GM12864 (cell line): ENCODE results near the gene TPD52L2.

Source experiments
- DNase-seq: peaks from one replicate; pipeline ENCODE4 v3.0.0-alpha.2; 2011; ENCODE audit warnings: low read depth
- H3K4me3 ChIP-seq: 2 replicates; pipeline ENCODE4 v1.5.1; 2011; ENCODE audit warnings: mild to moderate bottlenecking, low read depth, low read length, control low read depth
- TF ChIP-seq, protein P1 (sequence below): IDR thresholded peaks from 2 replicates; pipeline ENCODE4 v1.5.1; 2011; ENCODE audit warnings: low read depth, mild to moderate bottlenecking, moderate library complexity, low read length, control low read depth, inconsistent platforms; ENCODE audit errors: missing control alignments

TPD52L2 gene

DNA sequence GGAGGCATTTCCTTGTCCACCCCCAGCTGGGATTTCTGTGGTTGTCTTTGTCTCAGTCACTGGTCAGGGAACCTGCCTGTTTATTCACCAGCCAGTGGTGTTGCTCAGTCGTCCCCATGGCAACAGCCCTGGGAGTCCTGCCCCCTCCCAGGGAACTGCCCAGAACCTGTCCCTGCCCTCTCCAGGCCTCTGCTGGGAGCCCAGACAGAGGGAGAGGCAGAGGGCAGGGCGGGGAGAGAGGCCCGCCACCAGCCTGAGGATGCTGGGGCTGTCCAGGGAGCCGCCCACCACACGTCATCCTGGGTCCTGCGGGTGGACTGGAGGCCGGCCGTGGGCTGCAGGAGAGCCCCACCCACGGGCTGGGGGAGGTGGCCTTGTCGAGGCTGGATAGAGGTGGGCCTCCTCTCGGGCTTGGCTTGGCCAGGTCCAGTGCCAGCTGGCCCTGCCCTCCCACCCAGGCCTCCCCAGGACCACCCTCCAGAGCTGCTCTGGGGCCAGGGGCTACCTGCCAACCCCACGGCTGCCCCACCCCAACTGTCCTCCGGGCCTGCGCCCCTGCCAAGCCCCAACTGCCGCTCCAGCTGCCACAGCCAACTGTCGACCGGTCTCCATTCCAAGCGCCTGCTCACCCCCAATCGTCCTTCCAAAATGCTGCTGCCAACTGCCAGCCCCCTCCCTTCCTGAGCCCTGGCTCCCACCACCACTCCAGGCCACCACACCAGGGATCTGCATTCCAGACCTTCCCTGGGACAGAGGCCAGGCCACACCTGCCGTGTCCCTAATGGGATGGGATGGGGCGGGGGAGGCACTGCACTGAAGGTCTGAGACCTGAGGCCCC is 29.8 kb upstream of the TPD52L2 start:
- no peak overlapping the region for H3K4me3 ChIP-seq
- no peak for DNase-seq
- TF ChIP-seq, protein P1, sequence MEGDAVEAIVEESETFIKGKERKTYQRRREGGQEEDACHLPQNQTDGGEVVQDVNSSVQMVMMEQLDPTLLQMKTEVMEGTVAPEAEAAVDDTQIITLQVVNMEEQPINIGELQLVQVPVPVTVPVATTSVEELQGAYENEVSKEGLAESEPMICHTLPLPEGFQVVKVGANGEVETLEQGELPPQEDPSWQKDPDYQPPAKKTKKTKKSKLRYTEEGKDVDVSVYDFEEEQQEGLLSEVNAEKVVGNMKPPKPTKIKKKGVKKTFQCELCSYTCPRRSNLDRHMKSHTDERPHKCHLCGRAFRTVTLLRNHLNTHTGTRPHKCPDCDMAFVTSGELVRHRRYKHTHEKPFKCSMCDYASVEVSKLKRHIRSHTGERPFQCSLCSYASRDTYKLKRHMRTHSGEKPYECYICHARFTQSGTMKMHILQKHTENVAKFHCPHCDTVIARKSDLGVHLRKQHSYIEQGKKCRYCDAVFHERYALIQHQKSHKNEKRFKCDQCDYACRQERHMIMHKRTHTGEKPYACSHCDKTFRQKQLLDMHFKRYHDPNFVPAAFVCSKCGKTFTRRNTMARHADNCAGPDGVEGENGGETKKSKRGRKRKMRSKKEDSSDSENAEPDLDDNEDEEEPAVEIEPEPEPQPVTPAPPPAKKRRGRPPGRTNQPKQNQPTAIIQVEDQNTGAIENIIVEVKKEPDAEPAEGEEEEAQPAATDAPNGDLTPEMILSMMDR = no peak

DNA sequence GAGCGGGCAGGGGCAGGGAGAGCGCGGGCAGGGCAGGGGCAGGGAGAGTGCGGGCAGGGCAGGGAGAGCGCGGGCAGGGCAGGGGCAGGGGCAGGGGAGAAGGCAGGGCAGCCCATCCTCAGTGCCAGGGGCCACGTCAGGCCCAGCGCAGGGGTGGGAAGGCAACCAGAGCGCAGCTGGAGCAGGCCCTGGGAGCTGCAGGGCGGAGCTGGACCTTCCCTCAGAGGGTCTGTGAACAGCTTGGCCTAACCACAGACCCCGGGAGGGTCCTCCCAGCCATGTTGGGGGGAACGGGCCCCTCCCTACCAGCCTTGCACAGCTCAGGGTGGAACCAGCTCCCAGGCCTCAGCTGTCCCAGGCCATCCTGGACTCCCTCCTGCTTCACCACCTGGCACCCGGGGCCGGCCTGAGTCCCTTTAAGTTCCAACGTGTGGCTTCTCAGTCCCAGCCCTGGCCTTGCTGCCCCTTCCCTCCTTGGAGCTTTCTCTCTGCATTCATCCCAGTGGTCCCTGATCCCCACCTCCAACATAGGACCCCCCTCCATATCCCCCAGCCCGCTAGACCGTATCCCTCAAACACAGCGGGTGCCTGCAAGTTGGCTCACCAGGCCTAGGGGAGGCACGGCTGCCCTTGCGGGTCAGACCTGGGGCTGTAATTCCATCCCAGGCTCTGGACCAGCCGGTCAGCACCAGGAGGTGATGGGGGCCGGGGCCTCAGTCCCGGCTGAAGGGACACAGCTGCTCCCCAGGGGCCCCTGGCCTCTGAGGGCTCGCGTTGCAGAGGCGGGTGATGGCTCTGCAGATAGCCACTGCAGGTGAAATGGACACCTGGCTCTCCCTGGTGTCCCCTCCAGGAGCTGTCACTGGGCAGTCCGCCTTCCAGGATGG is 28.4 kb upstream of the TPD52L2 start:
- TF ChIP-seq, protein P1 = no peak
- DNase-seq = no peak
- no peak overlapping the region for H3K4me3 ChIP-seq

DNA sequence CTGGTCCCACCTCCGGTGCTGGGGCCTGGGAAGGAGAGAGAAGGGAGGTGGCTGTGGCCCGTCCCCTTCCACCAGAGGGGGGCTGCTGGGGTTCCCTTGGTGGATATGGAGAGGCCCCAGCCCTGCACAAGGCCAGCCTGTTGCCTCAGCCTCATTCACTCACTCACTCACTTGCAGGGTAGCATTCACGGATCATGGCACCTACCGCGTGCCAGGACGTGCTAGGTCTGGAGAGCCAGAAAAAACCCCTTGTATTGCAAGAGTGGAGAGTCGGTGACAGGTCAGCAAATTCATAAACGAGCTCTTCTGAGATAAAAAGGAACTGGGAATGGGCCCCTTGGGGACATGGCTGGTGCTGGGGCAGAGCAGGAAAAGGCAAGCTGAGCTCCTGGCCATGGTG is 27.6 kb upstream of the TPD52L2 start:
- TF ChIP-seq, protein P1 = no peak
- no peak for DNase-seq
- no peak overlapping the region for H3K4me3 ChIP-seq

DNA sequence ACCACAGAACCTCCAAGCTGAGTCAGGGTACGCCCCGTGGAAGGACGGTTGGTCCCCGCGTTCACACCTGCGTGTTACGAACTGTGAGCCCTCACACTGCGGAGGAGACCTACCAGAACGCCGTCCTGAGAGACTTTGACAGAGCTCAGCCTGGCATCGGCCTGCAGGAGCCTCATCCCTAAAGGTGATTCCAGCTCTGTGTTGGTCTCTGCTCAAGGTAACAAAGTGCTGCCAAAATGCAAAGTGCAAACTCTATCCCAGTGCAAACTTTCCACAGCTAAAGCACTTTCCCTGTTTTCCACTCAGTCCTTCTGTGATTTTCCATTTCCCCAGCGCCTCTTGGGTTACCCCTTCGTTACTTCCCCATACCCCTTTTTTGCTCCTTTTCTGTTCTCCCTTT is 25.4 kb upstream of the TPD52L2 start:
- TF ChIP-seq, protein P1 = no peak
- no peak overlapping the region for H3K4me3 ChIP-seq
- DNase-seq = no peak

DNA sequence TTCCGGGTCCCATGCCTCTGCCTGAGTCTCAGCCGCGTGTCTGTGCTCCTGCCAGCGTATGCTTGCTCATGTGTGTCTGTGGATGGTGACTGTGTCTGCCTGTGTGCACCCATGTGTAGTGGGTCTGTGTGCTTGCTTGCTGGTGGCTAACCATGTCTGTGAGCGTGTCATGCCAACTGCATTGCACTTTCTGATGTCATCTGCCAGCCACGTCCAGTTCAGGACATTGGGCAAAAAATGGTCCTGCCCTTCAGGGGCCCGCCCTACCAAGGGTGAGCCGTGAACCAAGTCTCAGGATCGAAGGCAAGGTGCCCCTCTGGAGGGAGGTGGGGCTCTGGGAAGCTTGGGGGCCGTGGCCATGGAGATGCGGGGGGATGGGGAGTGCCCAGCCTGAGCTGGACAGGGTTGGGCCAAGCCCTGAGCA is 24.7 kb upstream of the TPD52L2 start:
- no peak for DNase-seq
- H3K4me3 ChIP-seq = no peak overlapping the region
- TF ChIP-seq, protein P1 = no peak

DNA sequence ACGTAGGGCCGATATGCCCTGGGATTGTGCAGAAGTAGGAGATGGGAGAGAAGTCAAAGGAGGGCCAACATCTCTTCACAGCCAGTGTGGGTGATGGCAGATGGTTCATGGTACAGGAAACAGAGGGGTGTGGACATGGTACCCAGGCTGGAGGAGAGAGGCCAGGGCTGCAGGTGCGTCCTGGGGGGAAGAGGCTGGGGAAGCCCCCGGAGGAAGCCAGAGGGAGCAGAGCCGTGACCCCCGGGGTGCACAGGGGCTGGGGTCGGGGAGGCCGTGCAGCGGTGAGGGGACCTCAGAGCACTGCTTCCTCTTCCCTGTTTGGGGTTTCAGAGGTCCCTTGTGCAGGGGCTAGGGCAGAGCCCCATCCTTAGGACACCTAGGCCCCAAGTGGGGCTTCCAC is 22.8 kb upstream of the TPD52L2 start:
- DNase-seq = no peak
- TF ChIP-seq, protein P1 = no peak
- H3K4me3 ChIP-seq = no peak overlapping the region
